Left ventricle myocardium inferior (tissue), 1 donor: ENCODE measurements around the gene LRRC7. TPM values are rescaled to one million over a fixed set of nuclear protein-coding genes. Genes with fewer than 3 reads are reported as not detected.
"Not testable (repeated sequence)": the region's sequence is repeated elsewhere in the genome, so short reads cannot be mapped to it uniquely, and the experiment has no call there.

Experiments used
- DNase-seq: peaks from one replicate; pipeline ENCODE4 v3.0.0-alpha.2; 2020
- H3K27ac ChIP-seq: fragments of 200-600 bp; replicated peaks from 2 replicates; pipeline ENCODE4 v1.8.0; 2021
- H3K27me3 ChIP-seq: fragments of 200-600 bp; 2 replicates; pipeline ENCODE4 v1.8.0; 2021; ENCODE audit warnings: low read depth
- H3K36me3 ChIP-seq: fragments of 200-600 bp; 2 replicates; pipeline ENCODE4 v1.8.0; 2021
- H3K4me1 ChIP-seq: fragments of 200-600 bp; 2 replicates; pipeline ENCODE4 v1.8.0; 2021
- H3K4me3 ChIP-seq: fragments of 200-600 bp; 2 replicates; pipeline ENCODE4 v1.8.0; 2021; ENCODE audit warnings: mild to moderate bottlenecking, moderate library complexity
- H3K9me3 ChIP-seq: fragments of 200-600 bp; replicated peaks from 2 replicates; pipeline ENCODE4 v1.8.0; 2021
- CTCF ChIP-seq: fragments of 200-600 bp; IDR thresholded peaks from 2 replicates; pipeline ENCODE4 v1.8.0; 2021; ENCODE audit warnings: antibody characterized with exemption, mild to moderate bottlenecking, borderline replicate concordance
- intact Hi-C: fragments of 100-400 bp; cut with micrococcal nuclease; formaldehyde crosslinking; loops from one replicate; pipeline ENCODE4 v1.11.0; 2022
- total RNA-seq: library from RNA; stranded (reverse); fragmentation: NEBNext Ultra II Directional; extraction: Animal tissue kit (Norgen Biotek cat#: 25700); gene quantifications from one replicate; pipeline ENCODE4 v1.2.1, GENCODE V29; 2021
- donor health status: DM: no; HTN: yes; CAD: no; lungs with severe emphysema.

The LRRC7 gene
- total RNA-seq, 1 donor from 2014 or later = 0.44 TPM

GRCh38 chr1:70041317-70042045 is 473.8 kb downstream of the LRRC7 start:
- Histone ChIP-seq H3K36me3 (no peaks in the 10 kb centered on the region), H3K4me3 (no peak overlapping the region), H3K9me3 (no peaks in the 10 kb centered on the region), H3K27ac (peak overlapping the region; percentile 44), H3K27me3 (no peaks in the 10 kb centered on the region), H3K4me1 (peaks cover 19% of the 10 kb centered on the region)
- DNase-seq = no peak
- TF ChIP-seq CTCF = no peak
- intact Hi-C loops = no loop called here

- Histone ChIP-seq H3K27me3 (no peaks in the 10 kb centered on the region), H3K4me3 (no peak overlapping the region), H3K4me1 (peaks cover 23% of the 10 kb centered on the region), H3K9me3 (no peaks in the 10 kb centered on the region), H3K36me3 (no peaks in the 10 kb centered on the region), H3K27ac (peak overlapping the region; percentile 44)
- intact Hi-C loops = no loop called here
- TF ChIP-seq CTCF = no peak
- no peak for DNase-seq
Observed at GRCh38 chr1:70042090-70042731, 474.5 kb downstream of the LRRC7 start.

GRCh38 chr1:70043804-70044203 is 476.1 kb downstream of the LRRC7 start:
- H3K27ac ChIP-seq = no peak overlapping the region
- no peak for DNase-seq
- peaks cover 27% of the 10 kb centered on the region for H3K4me1 ChIP-seq
- H3K9me3 ChIP-seq = no peaks in the 10 kb centered on the region
- intact Hi-C loops = no loop called here
- no peaks in the 10 kb centered on the region for H3K27me3 ChIP-seq
- TF ChIP-seq CTCF = no peak
- no peak overlapping the region for H3K4me3 ChIP-seq
- no peaks in the 10 kb centered on the region for H3K36me3 ChIP-seq

GRCh38 chr1:70044832-70045231 is 477.1 kb downstream of the LRRC7 start:
- H3K27me3 ChIP-seq = no peaks in the 10 kb centered on the region
- DNase-seq = no peak
- H3K27ac ChIP-seq = no peak overlapping the region
- intact Hi-C loops = no loop called here
- H3K9me3 ChIP-seq = no peaks in the 10 kb centered on the region
- no peak overlapping the region for H3K4me3 ChIP-seq
- H3K4me1 ChIP-seq = peaks cover 30% of the 10 kb centered on the region
- no peak for TF ChIP-seq CTCF
- no peaks in the 10 kb centered on the region for H3K36me3 ChIP-seq

GRCh38 chr1:70045581-70045980 is 477.9 kb downstream of the LRRC7 start:
- intact Hi-C loops, H3K9me3 ChIP-seq, H3K36me3 ChIP-seq, H3K4me3 ChIP-seq, H3K27ac ChIP-seq, H3K27me3 ChIP-seq, DNase-seq: not testable (repeated sequence)
- peaks cover 30% of the 10 kb centered on the region for H3K4me1 ChIP-seq
